HCT116 (cell line): ENCODE data around the gene PDE4D. TPM values are rescaled to one million over a fixed set of nuclear protein-coding genes. Genes with fewer than 3 reads are reported as not detected.

Experiments used
- ATAC-seq: fragments of 200-7000 bp; cut with Tn5 transposase; 2 replicates; pipeline ENCODE4 v1.9.1; 2020; ENCODE audit warnings: mild to moderate bottlenecking, moderate library complexity
- BruUV-seq: library from RNA; stranded (reverse); fragments of 400-500 nt; replicated peaks from 2 replicates; lab custom pipeline; 2021; lab: Mats Ljungman, UMichigan
- CTCF ChIA-PET: fragments of 300-600 bp; sonication (Branson Sonifier 250); formaldehyde crosslinking; loops from one replicate; lab custom pipeline; 2021; ENCODE audit warnings: antibody characterized with exemption; lab: Charles Lee
- POLR2A ChIA-PET: fragments of 300-600, 350-600 bp; sonication (Branson Sonifier 250); formaldehyde crosslinking; loops from one replicate; lab custom pipeline; 2021; ENCODE audit warnings: antibody characterized with exemption; lab: Charles Lee
- RAD21 ChIA-PET, 2 experiments: fragments of 300-600 bp; sonication (Branson Sonifier 250); formaldehyde crosslinking; loops; one replicate each; lab custom pipeline; 2023; ENCODE audit warnings: low total read pairs in 2 of 2; ENCODE audit not compliant: uncharacterized antibody in 2 of 2, unreplicated experiment in 2 of 2, low non-redundant PET in 1 of 2; lab: Charles Lee
- DNase-seq: peaks from one replicate; pipeline ENCODE4 v3.0.0-alpha.2; 2010; ENCODE audit warnings: low read depth, low spot score
- H2AFZ ChIP-seq: fragments of 200-600 bp; shearing (Covaris generic), sonication (generic); 2 replicates; pipeline ENCODE4 v1.6.1; 2017; ENCODE audit warnings: low read depth, mixed run types, mixed read lengths, antibody characterized with exemption, low read length; ENCODE audit not compliant: poor library complexity, severe bottlenecking
- H3K27ac ChIP-seq: 2 replicates; pipeline ENCODE4 v1.5.1; 2012; ENCODE audit warnings: low read depth, low read length
- H3K27me3 ChIP-seq: fragments of 200-600 bp; sonication (generic); 2 replicates; pipeline ENCODE4 v1.6.1; 2016; ENCODE audit warnings: mixed run types, low read length, mixed read lengths; ENCODE audit not compliant: insufficient read depth
- H3K36me3 ChIP-seq, 2 experiments: fragments of 200-500 bp in 1 of 2; fragments of 200-600 bp in 1 of 2; sonication (Bioruptor generic) in 1 of 2; sonication (generic) in 1 of 2; 2 replicates each; pipeline versions ENCODE4 v1.5.1 to v1.6.1; 2014 to 2016; ENCODE audit warnings: low read length in 2 of 2, inconsistent platforms in 1 of 2, mixed read lengths in 1 of 2, mixed run types in 1 of 2; ENCODE audit not compliant: insufficient read depth in 2 of 2, control insufficient read depth in 1 of 2
- H3K4me1 ChIP-seq, 2 experiments: fragments of 200-600 bp in 1 of 2; sonication (generic) in 1 of 2; 2 replicates each; pipeline versions ENCODE4 v1.5.1 to v1.6.1; 2012 to 2017; ENCODE audit warnings: low read length in 2 of 2, inconsistent platforms in 1 of 2, mild to moderate bottlenecking in 1 of 2, mixed read lengths in 1 of 2, mixed run types in 1 of 2, moderate library complexity in 1 of 2; ENCODE audit not compliant: insufficient read depth in 2 of 2, control insufficient read depth in 1 of 2
- H3K4me2 ChIP-seq: fragments of 200-600 bp; sonication (generic); 2 replicates; pipeline ENCODE4 v1.6.1; 2017; ENCODE audit warnings: mixed run types, low read length, mixed read lengths
- H3K4me3 ChIP-seq, 2 experiments: fragments of 200-600 bp in 1 of 2; sonication (generic) in 1 of 2; replicated peaks in 1 of 2; 2 replicates each; pipeline ENCODE4 v1.5.1; 2011 to 2016; ENCODE audit warnings: low read length in 2 of 2, control low read depth in 1 of 2, low read depth in 1 of 2, mild to moderate bottlenecking in 1 of 2, mixed read lengths in 1 of 2, mixed run types in 1 of 2
- H3K79me2 ChIP-seq: fragments of 200-600 bp; sonication (generic); 2 replicates; pipeline ENCODE4 v1.6.1; 2017; ENCODE audit warnings: mild to moderate bottlenecking, mixed run types, low read length, moderate library complexity, mixed read lengths; ENCODE audit not compliant: insufficient read depth
- H3K9ac ChIP-seq: fragments of 200-600 bp; sonication (generic); 2 replicates; pipeline ENCODE4 v1.6.1; 2016; ENCODE audit warnings: low read length, mixed read lengths
- H3K9me2 ChIP-seq: fragments of 200-600 bp; sonication (generic), shearing (Covaris generic); 2 replicates; pipeline ENCODE4 v1.6.1; 2017; ENCODE audit warnings: mixed run types, mild to moderate bottlenecking, moderate library complexity; ENCODE audit not compliant: insufficient read depth
- H3K9me3 ChIP-seq, 2 experiments: fragments of 200-500 bp in 1 of 2; fragments of 200-600 bp in 1 of 2; sonication (Bioruptor generic) in 1 of 2; sonication (generic) in 1 of 2; 2 replicates each; pipeline ENCODE4 v1.6.1; 2014 to 2017; ENCODE audit warnings: low read length in 2 of 2, mixed read lengths in 2 of 2, inconsistent platforms in 1 of 2, low read depth in 1 of 2, mild to moderate bottlenecking in 1 of 2, mixed run types in 1 of 2, moderate library complexity in 1 of 2; ENCODE audit not compliant: control insufficient read depth in 1 of 2, insufficient read depth in 1 of 2
- H4K20me1 ChIP-seq: fragments of 200-600 bp; sonication (generic), shearing (Covaris generic); 2 replicates; pipeline ENCODE4 v1.6.1; 2017; ENCODE audit warnings: mixed run types, mild to moderate bottlenecking, moderate library complexity; ENCODE audit not compliant: insufficient read depth
- EZH2phosphoT487 ChIP-seq: fragments of 200-600 bp; IDR thresholded peaks from 2 replicates; pipeline ENCODE4 v1.6.1; 2018; ENCODE audit warnings: antibody characterized with exemption, borderline replicate concordance
- FOSL1 ChIP-seq: IDR thresholded peaks from 2 replicates; pipeline ENCODE4 v1.6.1; 2012; ENCODE audit warnings: low read depth
- MAX ChIP-seq: IDR thresholded peaks from 2 replicates; pipeline ENCODE4 v1.6.1; 2012
- SP1 ChIP-seq: IDR thresholded peaks from 2 replicates; pipeline ENCODE4 v1.6.1; 2012; ENCODE audit warnings: low read depth
- SRF ChIP-seq: IDR thresholded peaks from 2 replicates; pipeline ENCODE4 v1.6.1; 2012; ENCODE audit warnings: low read depth
- intact Hi-C: fragments of 100-400 bp; cut with micrococcal nuclease; formaldehyde crosslinking; loops from 2 replicates; pipeline ENCODE4 v1.10.0; 2022
- total RNA-seq: library from RNA; stranded (reverse); gene quantifications from one replicate; pipeline ENCODE4 v1.2.1, GENCODE V29; 2021; ENCODE audit not compliant: unreplicated experiment
- TF ChIP-seq, protein P1 (sequence below): IDR thresholded peaks from 2 replicates; pipeline ENCODE4 v1.6.1; 2011; ENCODE audit warnings: mild to moderate bottlenecking, low read length, moderate library complexity; ENCODE audit not compliant: insufficient replicate concordance; ENCODE audit errors: extremely low read depth

The PDE4D gene
- total RNA-seq, 1 experiment from 2014 or later = 1.1 TPM

DNA sequence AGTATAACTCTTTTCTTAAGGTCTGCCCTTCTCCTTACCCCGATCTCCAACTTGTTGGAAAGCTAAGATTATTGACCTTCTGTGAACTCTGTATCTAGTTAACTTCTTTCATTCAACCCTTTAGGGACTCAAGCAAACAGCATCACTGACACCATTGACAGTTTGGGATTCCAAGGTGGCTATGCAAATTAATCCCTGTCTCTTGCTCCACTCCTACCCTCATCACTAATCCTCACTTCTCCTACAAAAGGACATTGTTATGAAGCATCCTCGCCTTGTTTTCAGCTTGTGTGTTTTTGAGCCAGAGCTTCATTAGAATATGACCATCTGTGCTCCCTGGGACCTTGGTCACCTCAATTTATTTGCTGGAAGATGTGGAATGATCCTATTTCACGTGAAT lies 337.9 kb downstream of the PDE4D start:
- ChIA-PET POLR2A (no interaction called here), CTCF (no interaction called here), RAD21 (no interaction called here)
- Histone ChIP-seq H3K9ac (no peak overlapping the region), H3K4me2 (no peak overlapping the region), H3K4me3 (no peak overlapping the region), H3K36me3 (no peaks in the 10 kb centered on the region), H3K4me1 (no peaks in the 10 kb centered on the region), H3K9me3 (no peaks in the 10 kb centered on the region), H4K20me1 (no peaks in the 10 kb centered on the region), H3K79me2 (no peaks in the 10 kb centered on the region), H2AFZ (no peak overlapping the region), H3K27ac (no peak overlapping the region), H3K27me3 (peaks cover 7% of the 10 kb centered on the region), H3K9me2 (no peaks in the 10 kb centered on the region)
- DNase-seq = no peak
- no peak for ATAC-seq
- no peak for TF ChIP-seq SP1
- TF ChIP-seq SRF = no peak
- intact Hi-C loops = no loop called here
- no TSS peak for BruUV-seq

- intact Hi-C loops = no loop called here
- no peaks in the 10 kb centered on the region for H3K4me1 ChIP-seq
- TF ChIP-seq EZH2phosphoT487 (no peak), FOSL1 (no peak), MAX (no peak)
- TF ChIP-seq, protein P1, sequence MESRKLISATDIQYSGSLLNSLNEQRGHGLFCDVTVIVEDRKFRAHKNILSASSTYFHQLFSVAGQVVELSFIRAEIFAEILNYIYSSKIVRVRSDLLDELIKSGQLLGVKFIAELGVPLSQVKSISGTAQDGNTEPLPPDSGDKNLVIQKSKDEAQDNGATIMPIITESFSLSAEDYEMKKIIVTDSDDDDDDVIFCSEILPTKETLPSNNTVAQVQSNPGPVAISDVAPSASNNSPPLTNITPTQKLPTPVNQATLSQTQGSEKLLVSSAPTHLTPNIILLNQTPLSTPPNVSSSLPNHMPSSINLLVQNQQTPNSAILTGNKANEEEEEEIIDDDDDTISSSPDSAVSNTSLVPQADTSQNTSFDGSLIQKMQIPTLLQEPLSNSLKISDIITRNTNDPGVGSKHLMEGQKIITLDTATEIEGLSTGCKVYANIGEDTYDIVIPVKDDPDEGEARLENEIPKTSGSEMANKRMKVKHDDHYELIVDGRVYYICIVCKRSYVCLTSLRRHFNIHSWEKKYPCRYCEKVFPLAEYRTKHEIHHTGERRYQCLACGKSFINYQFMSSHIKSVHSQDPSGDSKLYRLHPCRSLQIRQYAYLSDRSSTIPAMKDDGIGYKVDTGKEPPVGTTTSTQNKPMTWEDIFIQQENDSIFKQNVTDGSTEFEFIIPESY = no peak
- ChIA-PET CTCF (no interaction called here), RAD21 (no interaction called here), POLR2A (interaction anchor here (0.7 kb wide), 1 partner anchor 9 kb away, joined by 3 read pairs; no protein-coding TSS in a partner anchor)
- H3K9me3 ChIP-seq = no peaks in the 10 kb centered on the region
- no peak overlapping the region for H3K4me2 ChIP-seq
- H3K27me3 ChIP-seq = peaks cover 3% of the 10 kb centered on the region; the same call in 1 of the 2 replicates
- no peak for DNase-seq
- no peak overlapping the region for H3K27ac ChIP-seq
- no peak for ATAC-seq
- no peaks in the 10 kb centered on the region for H3K9me2 ChIP-seq
- H4K20me1 ChIP-seq = no peaks in the 10 kb centered on the region; the same call in 1 of the 2 replicates
- no peaks in the 10 kb centered on the region for H3K79me2 ChIP-seq
- no peak overlapping the region for H3K9ac ChIP-seq
- BruUV-seq = no TSS peak
- no peak overlapping the region for H3K4me3 ChIP-seq
- no peaks in the 10 kb centered on the region for H3K36me3 ChIP-seq
- no peak overlapping the region for H2AFZ ChIP-seq
Measured at GRCh38 chr5:59554501-59554900, 339.0 kb downstream of the PDE4D start.
